WTC11 (cell line): ENCODE data around the gene CDC25B. TPM values are rescaled to one million over a fixed set of nuclear protein-coding genes. Genes with fewer than 3 reads are reported as not detected.

ENCODE experiments used
- ATAC-seq: fragments of 200-7000 bp; cut with Tn5 transposase; 2 replicates; pipeline ENCODE4 v1.10.0; 2021; ENCODE audit warnings: mild to moderate bottlenecking, moderate library complexity
- CTCF ChIA-PET: fragments of 300-600 bp; sonication (Branson Sonifier 250); formaldehyde crosslinking; loops from one replicate; lab custom pipeline; 2021; ENCODE audit warnings: antibody characterized with exemption; lab: Charles Lee
- POLR2A ChIA-PET: fragments of 350-600 bp; sonication (Branson Sonifier 250); formaldehyde crosslinking; loops from one replicate; lab custom pipeline; 2021; ENCODE audit warnings: antibody characterized with exemption; lab: Charles Lee
- DNase-seq: peaks from one replicate; pipeline ENCODE4 v3.0.0; 2021; ENCODE audit warnings: low spot score
- H3K27ac Mint-ChIP-seq: 2 replicates; pipeline ENCODE4 v1.8.0; 2021; ENCODE audit warnings: mixed read lengths
- H3K27me3 Mint-ChIP-seq: 2 replicates; pipeline ENCODE4 v1.8.0; 2021; ENCODE audit warnings: low read depth, mild to moderate bottlenecking, moderate library complexity, mixed read lengths
- H3K36me3 Mint-ChIP-seq: 2 replicates; pipeline ENCODE4 v1.8.0; 2021; ENCODE audit warnings: mixed read lengths
- H3K4me1 Mint-ChIP-seq: 2 replicates; pipeline ENCODE4 v1.8.0; 2022; ENCODE audit warnings: mixed read lengths
- H3K4me3 Mint-ChIP-seq: 2 replicates; pipeline ENCODE4 v1.8.0; 2021; ENCODE audit warnings: mild to moderate bottlenecking, moderate library complexity, mixed read lengths
- H3K9me3 Mint-ChIP-seq: 2 replicates; pipeline ENCODE4 v1.8.0; 2021; ENCODE audit warnings: mixed read lengths
- ARID4B ChIP-seq: sonication (generic); formaldehyde crosslinking; IDR thresholded peaks from 2 replicates; pipeline ENCODE4 v1.8.0; 2023; ENCODE audit warnings: missing genetic modification reagents, mild to moderate bottlenecking, borderline replicate concordance
- CBFB ChIP-seq: sonication (generic); formaldehyde crosslinking; IDR thresholded peaks from 2 replicates; pipeline ENCODE4 v1.8.1; 2022; ENCODE audit warnings: mild to moderate bottlenecking, low read depth, missing genetic modification reagents
- CREM ChIP-seq: sonication (generic); formaldehyde crosslinking; IDR thresholded peaks from 2 replicates; pipeline ENCODE4 v1.8.1; 2022; ENCODE audit warnings: mild to moderate bottlenecking, missing genetic modification reagents, moderate library complexity
- CTCF ChIP-seq: fragments of 200-600 bp; IDR thresholded peaks from 2 replicates; pipeline ENCODE4 v1.8.0; 2022; ENCODE audit warnings: antibody characterized with exemption
- E2F5 ChIP-seq: sonication (generic); formaldehyde crosslinking; IDR thresholded peaks from 2 replicates; pipeline ENCODE4 v1.8.1; 2022; ENCODE audit warnings: mild to moderate bottlenecking, moderate library complexity, missing genetic modification reagents
- EMX1 ChIP-seq: fragments of 250-450 bp; sonication (Bioruptor Pico); IDR thresholded peaks from 2 replicates; pipeline ENCODE4 v1.8.0; 2021; ENCODE audit warnings: mild to moderate bottlenecking
- JUN ChIP-seq: sonication (generic); formaldehyde crosslinking; IDR thresholded peaks from 2 replicates; pipeline ENCODE4 v1.8.0; 2023; ENCODE audit warnings: mild to moderate bottlenecking, missing genetic modification reagents
- NFATC4 ChIP-seq: fragments of 250-450 bp; sonication (Bioruptor Pico); IDR thresholded peaks from 2 replicates; pipeline ENCODE4 v1.9.0; 2021; ENCODE audit warnings: mild to moderate bottlenecking
- SP1 ChIP-seq: sonication (generic); formaldehyde crosslinking; conservative IDR thresholded peaks from 2 replicates; pipeline ENCODE4 v1.8.1; 2022; ENCODE audit warnings: missing genetic modification reagents
- TCF7 ChIP-seq: sonication (generic); formaldehyde crosslinking; IDR thresholded peaks from 2 replicates; pipeline ENCODE4 v1.8.0; 2022; ENCODE audit warnings: mild to moderate bottlenecking, low read depth, missing genetic modification reagents, moderate library complexity
- USF1 ChIP-seq: sonication (generic); formaldehyde crosslinking; IDR thresholded peaks from 2 replicates; pipeline ENCODE4 v1.8.0; 2022; ENCODE audit warnings: mild to moderate bottlenecking, missing genetic modification reagents
- ZBTB21 ChIP-seq: sonication (generic); formaldehyde crosslinking; IDR thresholded peaks from 2 replicates; pipeline ENCODE4 v1.8.1; 2023; ENCODE audit warnings: mild to moderate bottlenecking, missing genetic modification reagents, borderline replicate concordance
- ZNF281 ChIP-seq: sonication (generic); formaldehyde crosslinking; IDR thresholded peaks from 2 replicates; pipeline ENCODE4 v1.8.0; 2023; ENCODE audit warnings: mild to moderate bottlenecking, missing genetic modification reagents
- ZNF532 ChIP-seq: fragments of 250-450 bp; sonication (Bioruptor Pico); IDR thresholded peaks from 2 replicates; pipeline ENCODE4 v1.9.0; 2021; ENCODE audit warnings: mild to moderate bottlenecking, borderline replicate concordance
- total RNA-seq: library from RNA; stranded (reverse); gene quantifications from 3 replicates; pipeline ENCODE4 v1.2.3, GENCODE V29; 2021

Gene CDC25B
- total RNA-seq, 1 experiment from 2014 or later: 37.4 TPM

- peak; percentile 17; the same call in 1 of the 2 replicates for TF ChIP-seq USF1 (CRISPR knock-in tag)
- TF ChIP-seq JUN (CRISPR knock-in tag): no peak
- peak; percentile 72 for TF ChIP-seq SP1 (CRISPR knock-in tag)
- TF ChIP-seq ZNF281 (CRISPR knock-in tag): no peak; the same call in 1 of the 2 replicates
- TF ChIP-seq, all 79 proteins: peak for 13
These were observed 18.1 kb upstream of the CDC25B start (continued) for GRCh38 chr20:3777716-3778629.

- CTCF ChIA-PET: interaction anchor here (1.1 to 3.3 kb wide), 14 partner anchors 7 to 105 kb away, joined by 3 to 27 read pairs (median 6); partner anchors contain the start of genes ADISSP, AP5S1, CDC25B and CENPB
- POLR2A ChIA-PET: interaction anchor here (0.6 to 2.1 kb wide), 2 partner anchors 9 to 11 kb away, joined by 3 to 14 read pairs; partner anchors contain the start of gene ADISSP
- Mint-ChIP-seq H3K27me3 (peaks cover 58% of the 10 kb centered on the region), H3K27ac (no peak overlapping the region), H3K4me3 (peak overlapping the region; percentile 79), H3K4me1 (peaks cover 36% of the 10 kb centered on the region), H3K36me3 (no peaks in the 10 kb centered on the region), H3K9me3 (no peaks in the 10 kb centered on the region)
- no peak for ATAC-seq
- TF ChIP-seq ZNF532: no peak
- TF ChIP-seq ARID4B (CRISPR knock-in tag): no peak
- TF ChIP-seq CBFB: no peak
- TF ChIP-seq NFATC4 (CRISPR knock-in tag): no peak
- TF ChIP-seq E2F5: no peak
- TF ChIP-seq EMX1 (CRISPR knock-in tag): no peak
- no peak for TF ChIP-seq CREM (CRISPR knock-in tag)
- no peak for TF ChIP-seq ZBTB21 (CRISPR knock-in tag)
- no peak for TF ChIP-seq CTCF
- no peak for TF ChIP-seq TCF7 (CRISPR knock-in tag)
- DNase-seq: no peak
These were observed 17.1 kb upstream of the CDC25B start for GRCh38 chr20:3778976-3779375.
